HG02870 (cell line): Measurements from ENCODE around the gene REPS2.

ENCODE experiments used
- ATAC-seq: cut with Tn5 transposase; IDR thresholded peaks from one replicate; pipeline ENCODE4 v1.9.1; 2021; ENCODE audit warnings: mild to moderate bottlenecking, moderate library complexity; ENCODE audit not compliant: unreplicated experiment

REPS2 gene

DNA sequence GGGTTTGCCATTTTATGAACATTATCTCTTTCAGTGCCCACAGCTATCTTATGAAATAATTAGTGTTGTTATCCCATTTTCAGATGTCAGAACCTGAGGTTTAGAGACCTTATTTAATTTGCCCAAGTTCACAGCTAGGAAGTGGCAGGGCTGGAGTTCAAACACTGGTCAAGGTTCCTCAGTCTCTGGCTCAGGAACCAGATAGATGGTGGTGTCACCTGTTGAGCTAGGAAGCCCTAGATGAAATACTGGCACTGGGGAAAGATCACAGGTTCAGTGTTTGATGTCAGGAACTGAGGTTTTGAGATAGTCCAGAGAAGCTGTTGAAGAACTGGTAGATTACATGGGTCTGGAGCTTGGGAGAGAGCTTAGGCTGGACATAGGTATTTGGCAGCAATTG lies 85.4 kb downstream of the REPS2 start:
- no peak for ATAC-seq

DNA sequence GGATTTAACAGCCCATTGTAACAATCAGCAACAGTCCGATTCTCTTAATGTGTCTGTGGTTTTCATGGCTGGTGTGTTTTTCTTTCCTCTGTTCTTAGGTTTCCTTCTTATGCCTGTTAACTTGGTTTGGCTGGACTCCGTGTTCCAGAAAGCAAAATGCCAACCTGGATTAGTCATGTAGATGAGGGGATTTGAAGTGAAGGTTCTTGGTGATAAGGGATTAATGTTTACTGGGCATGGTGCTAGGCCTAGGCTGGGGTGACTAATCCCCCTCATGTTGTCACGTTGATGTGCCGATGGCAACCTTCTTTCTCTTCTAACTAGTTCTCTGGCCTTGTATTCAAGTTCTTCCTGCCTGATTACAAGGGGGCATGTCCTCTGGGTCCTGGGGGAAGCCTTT lies 85.9 kb downstream of the REPS2 start:
- no peak for ATAC-seq

DNA sequence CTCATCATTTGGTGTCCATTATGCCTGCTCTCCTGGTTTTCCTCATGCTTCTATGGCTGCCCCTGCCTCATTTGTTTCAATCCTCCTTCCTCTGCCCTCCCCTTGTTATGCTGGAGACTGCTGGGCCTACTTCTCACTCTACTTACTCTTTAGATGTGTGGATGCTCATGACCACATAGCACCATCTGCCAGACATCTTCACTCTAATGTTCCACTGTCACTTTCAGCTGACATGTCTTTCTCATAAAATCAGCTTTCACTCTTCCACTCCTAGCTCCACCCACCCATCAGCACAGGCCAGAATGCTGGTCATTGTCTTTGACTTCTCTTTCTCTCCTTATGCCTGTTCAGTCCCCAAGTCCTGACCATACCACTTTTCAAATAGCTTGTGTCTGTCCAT lies 86.8 kb downstream of the REPS2 start:
- no peak for ATAC-seq

DNA sequence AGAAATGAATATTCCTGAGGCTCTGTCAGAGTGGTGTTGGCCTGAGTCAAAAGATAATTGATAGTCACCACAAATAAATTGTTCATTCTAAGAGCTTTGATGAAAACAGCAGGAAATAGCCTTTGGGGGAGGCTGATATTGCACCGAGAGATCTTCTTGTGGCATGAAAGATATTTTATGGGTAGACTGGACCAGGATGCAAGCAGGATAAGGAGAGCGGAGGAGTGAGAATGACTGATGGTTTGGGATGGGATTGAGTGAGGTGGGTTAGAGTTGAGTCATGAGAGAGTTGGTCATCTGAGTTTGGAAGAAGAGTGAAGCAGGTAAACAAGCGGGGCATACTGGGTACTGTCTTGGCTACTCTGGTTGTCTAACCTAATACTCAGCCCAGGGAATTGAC lies 88.7 kb downstream of the REPS2 start:
- ATAC-seq: no peak

DNA sequence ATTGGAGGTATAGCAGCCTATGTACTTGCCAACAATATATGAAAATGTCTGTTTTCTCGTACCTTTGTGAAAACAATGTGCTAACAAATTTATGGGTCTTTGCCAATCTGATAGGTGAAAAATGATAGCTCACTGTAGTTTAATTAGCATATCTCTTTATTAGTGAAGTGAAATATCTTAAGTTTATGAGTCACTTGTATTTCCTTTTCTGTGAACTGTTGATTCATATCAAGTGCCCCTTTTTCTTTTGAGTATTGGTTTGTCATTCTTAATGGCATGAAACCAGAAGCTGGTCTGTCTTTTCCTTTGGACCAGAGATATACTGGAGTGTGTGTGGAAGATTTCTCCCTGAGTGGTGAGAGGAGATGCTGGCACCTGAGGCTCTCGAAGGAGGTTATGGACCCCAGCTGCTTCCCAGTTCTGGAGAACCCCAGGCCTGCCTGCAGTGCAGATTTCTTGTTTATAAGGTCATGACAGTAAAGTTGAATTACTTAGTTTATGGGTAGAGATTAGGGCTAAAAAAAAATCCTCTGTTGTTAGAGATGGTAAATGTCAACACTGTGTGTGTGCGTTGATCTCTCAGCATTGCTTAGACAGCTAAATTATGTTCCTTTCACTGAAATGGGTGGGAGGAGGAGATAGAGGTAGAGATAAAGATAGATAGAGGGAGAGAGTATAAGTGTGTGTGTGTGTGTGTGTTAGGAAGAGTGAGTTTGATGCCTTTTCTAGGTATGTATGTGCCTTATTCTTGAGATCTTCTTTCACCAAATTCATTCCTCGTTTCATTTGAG lies 89.9 kb downstream of the REPS2 start:
- ATAC-seq: no peak

DNA sequence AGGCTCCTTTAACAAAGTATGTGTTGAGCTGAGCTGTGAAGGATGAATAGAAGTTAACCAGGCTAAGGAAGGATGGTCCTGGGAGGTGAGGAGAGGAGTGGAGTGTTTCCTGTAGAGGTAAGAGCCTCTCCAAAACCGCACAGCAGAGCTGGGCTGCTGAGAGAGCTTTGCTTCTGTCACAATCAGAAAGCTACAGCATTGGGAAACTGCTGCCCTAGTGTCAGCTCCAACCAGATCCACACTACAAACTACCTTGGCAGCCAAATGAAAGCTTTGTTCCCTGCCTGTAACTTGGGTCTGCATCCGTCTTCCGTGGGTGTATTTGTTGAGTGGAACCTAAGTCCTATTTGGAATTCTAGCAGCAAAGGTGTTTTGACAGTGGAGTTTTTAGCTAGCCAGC lies 91.8 kb downstream of the REPS2 start:
- ATAC-seq: no peak

DNA sequence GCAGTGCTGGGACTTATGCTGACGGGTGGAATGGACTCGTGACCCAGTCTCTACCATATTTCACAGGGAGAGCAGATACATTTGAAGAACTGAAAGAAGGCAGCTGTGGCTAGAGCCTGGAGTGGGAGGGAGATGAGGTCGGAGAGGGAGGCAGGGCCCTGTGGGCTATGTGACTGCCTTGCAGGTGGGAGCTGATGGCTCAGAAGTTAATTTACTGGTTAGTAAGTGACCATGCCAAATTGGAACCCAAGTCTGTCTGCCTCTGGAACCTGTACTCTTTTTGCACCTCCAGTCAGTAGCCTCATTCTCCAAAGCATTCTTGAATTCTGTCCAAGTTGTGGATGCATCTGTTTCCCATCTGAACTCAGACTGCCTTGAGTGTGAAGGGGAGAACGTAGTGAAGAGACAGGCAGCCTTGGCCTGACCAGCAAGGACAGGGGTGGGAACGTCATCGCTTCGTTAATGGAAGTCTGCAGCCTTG lies 92.3 kb downstream of the REPS2 start:
- no peak for ATAC-seq

DNA sequence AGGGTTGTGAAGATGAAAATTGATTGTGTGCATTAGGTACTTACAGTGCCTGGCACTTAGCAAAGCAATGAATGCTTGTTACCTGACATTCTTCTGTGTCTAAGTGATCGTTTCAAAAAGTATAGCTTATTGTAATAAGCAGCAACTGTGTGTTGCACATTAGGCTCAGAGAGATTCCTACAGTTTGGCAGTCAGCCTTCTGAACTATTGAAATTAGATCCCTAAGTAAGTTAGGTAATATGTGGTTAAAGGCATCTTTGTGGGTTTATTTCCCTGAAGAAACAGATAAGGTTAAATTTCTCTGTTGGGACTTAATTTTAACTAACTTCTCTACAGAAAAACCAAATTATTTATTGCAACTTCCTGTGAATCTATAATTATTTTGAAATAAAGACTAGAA lies 93.4 kb downstream of the REPS2 start:
- no peak for ATAC-seq

DNA sequence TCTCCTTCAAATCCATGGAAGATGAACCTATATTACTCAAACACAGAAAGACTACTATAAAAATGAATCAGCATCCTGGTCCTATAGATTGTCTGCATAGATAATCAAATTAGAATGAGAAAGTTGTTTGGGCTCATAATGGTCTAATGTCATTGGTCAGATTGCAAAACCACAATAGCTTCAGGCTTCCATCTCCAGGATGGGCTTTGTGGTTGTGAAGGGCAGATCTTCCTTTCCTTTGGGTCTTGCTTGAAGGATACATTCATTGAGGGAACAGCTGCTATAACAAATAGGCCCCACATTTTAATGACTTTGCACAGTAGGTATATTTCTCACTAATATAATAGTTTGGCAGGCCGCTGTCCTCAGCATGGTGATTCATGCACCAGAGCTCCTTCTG lies 94.3 kb downstream of the REPS2 start:
- no peak for ATAC-seq

DNA sequence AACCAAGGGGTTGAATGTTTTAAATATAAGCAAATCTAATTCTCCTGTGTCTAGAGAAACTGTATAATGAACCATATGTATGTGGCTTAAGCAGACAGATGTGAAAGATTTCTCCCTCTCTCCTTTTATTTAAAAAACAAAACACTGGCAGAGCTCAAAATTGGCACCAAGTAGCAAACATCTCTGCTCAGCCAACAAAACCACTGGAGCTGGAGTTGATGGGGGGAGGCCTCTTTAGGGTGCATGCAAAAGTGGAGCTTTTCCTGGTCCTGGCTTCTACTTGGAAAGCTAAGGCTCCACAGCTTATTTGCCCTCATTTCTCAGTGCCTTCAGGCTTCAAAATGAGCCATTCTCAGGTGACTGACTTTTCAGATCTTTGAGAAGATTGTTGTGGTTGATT lies 95.6 kb downstream of the REPS2 start:
- ATAC-seq: no peak

DNA sequence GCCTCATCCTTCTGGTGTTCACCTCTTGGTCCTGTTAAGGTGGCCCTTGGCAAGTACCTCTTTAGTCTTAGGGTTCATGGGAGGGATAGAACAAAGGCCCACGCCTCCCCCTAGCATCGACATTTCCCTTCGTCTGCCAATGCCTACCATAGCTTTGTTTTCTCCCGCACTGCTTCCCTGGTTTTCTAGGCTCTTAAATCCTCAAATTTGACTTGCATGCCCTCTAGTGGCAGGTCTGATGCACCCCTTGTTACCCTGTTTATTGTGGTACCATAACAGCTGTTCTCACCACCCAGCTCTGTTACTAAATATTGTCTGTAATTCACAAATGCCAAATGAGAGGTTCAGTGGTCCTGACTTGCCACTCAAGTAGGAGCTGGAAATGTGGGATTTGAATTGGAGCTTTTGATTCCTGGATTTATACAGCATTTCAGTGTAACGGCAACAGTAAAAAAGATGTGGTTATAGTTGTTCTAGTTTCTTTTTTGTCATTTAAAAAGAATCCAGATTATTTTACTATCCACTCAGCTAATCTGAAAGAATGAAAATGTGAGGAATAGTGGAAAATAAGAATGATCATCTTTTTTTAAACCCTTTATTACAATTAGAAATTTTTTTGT lies 100.1 kb downstream of the REPS2 start:
- ATAC-seq: no peak

DNA sequence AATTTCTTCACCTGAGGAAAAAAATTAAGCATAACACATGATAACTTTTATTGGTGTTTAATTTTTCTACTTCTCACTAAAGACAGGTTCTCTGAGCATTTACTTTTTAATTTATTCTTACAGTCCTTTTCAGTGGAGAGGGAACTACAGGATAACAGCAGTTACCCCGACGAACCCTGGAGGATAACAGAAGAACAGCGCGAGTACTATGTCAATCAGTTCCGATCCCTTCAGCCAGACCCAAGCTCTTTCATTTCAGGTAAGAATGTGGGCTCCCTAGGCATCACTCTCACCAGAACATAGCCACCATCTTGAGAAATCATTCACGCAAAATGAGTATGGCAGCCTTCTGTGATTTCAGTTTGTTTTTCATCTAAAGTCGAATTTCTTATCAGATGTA lies 100.8 kb downstream of the REPS2 start:
- ATAC-seq: no peak

DNA sequence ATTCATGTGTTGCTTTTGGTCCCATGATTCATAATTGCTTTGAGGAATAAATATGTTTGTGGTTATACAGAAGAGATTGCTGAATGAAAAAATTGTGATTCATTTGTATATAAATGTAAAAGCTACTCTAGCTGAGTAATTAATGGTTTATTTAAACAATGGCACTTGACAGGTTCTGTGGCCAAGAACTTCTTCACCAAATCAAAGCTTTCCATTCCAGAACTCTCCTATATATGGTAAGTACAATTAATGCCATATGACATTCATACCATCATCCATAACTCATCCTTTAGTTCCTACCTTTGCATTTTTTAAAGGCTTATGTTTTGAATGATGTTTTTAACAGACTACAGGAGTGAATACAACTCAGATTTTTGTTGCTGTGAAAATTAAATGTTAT lies 105.8 kb downstream of the REPS2 start:
- ATAC-seq: no peak

DNA sequence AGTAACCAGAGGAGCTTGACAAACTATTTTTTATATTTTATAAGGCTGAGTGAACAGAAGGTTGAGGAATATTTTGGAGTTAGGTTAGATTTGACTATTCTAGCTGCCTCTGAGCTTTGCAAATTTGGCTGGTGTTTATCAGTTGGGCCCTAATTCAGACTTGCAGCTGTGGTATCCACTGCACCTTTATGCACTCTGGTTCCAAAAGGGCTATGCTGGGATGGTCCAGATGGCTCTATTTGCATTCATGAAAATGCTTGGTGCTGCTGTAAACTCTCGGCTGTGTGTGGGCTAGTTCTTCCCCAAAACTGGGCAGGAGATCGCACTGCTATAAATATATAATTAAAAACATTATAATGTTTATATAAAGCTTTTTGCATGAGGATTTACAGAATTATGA lies 106.3 kb downstream of the REPS2 start:
- no peak for ATAC-seq

DNA sequence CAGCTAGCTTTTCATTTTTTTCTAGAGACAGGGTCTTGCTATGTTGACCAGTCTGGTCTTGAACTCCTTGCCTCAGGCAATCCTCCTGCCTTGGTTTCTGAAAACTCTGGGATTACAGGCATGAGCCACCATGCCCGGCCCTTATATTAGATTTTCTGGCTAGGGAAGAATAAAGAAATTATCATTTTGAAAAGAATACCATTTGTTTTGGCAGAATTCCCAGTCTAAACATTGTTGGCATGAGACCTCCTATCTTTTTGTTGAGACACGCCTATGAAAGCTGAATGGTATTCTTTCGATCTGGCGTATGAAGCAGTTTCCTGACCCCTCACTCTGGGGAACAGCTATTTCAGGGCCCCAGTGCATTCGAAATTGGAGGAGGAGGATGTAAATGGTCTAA lies 107.0 kb downstream of the REPS2 start:
- ATAC-seq: no peak

DNA sequence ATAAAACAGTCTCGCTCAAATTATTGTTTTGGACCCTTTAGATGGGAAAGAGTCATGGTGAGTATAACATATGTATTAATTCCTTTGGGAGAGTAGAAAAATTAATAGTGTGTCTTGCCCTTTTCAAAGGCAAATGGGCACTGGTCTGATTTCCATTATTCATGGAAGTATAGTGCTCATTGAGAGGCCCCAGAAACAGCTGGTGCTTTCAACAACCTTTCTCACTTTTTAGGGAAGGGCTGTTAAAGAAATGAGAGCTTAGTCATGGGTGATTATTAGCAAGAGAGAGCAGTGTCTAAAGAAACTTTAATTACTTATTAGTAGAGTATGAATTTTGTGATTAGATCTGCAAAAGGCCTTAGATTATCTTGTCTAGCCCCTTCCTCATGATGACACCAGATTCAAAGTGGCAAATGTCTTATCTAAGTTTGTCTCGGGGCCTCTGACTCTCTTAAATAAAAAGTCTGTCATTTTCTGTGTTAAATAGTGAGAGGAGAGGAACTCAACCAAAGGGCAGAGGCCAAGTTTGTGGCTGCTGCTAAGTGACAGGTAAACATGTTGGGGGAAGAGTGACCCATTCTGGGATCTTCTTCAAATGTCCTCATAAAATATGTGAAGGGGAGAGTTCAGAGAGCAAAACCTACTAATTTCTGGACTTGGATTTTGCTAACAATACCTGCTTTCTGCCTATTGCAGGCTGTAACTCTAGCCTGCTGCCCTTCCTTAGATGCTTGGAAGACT lies 110.6 kb downstream of the REPS2 start:
- no peak for ATAC-seq

DNA sequence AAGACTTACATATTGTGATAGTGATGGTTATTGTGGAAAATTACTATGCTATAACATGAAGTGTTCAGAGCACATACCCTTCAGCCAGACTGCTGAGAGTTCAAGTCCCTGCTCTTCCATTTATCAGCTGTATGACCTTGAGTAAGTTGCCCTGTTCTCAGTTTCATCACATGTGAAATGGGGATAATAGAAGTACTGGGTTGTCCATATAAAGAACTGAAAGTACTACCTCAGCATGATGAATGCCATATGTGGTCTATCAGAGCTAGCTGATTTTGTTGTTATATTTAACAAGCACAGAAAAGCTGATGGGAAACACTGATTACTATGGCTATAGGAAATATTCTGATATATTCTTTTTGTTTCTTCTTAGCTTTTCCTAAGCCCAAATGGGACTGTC lies 115.6 kb downstream of the REPS2 start:
- no peak for ATAC-seq

DNA sequence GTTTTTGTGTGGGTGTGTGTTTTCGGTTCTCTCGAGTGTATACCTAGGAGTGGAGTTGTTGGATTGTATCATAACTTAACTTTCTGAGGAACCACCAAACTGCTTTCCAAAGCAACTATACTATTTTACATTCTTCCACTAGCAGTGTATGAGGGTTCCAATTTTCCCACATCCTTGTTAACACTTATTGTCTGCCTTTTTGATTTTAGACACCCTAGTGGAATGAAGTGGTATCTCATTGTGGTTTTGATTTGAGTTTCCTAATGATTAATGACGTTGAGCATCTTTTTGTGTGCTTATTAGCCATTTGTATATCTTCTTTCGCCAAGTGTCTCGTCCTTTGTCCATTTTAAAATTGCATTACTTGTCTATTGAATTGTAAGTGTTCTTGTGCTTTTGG lies 118.6 kb downstream of the REPS2 start:
- ATAC-seq: no peak

DNA sequence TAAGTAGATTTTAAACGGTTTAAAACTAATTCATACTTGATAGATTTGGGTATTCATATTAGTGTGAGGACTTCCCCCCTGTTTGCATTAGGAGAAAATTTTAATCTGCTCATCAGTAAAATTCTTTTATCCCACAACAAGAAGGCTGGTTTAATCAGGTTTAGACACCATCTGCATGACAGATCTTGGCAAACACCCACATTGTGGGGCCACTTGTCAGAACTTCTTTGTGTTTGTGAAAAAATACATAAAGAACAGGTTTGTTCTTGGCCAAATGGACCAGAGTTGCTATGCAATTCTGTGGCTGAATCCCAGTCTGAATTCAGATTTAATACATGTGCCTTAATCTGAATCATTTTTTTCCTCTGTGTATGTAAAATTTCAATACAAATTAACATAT lies 121.1 kb downstream of the REPS2 start:
- no peak for ATAC-seq

DNA sequence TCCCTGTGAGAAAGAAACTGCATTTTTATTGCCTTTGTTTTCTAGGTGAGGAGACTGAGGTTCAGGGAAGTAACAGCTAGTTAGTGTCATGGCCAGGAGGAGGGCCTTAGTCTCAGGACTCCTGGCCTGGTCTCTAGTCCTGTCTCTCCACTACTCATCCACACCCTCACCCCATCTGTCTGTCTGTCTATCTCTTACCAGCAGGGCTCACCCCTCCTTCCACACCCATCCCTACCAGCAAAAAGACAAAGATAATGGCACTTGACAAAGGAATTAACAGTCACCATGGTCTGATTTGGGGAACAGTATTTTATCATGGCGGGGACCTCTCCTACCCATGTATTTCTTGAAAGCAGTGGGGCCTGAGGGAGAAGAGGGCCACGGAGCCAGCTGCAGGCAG lies 125.8 kb downstream of the REPS2 start:
- no peak for ATAC-seq

DNA sequence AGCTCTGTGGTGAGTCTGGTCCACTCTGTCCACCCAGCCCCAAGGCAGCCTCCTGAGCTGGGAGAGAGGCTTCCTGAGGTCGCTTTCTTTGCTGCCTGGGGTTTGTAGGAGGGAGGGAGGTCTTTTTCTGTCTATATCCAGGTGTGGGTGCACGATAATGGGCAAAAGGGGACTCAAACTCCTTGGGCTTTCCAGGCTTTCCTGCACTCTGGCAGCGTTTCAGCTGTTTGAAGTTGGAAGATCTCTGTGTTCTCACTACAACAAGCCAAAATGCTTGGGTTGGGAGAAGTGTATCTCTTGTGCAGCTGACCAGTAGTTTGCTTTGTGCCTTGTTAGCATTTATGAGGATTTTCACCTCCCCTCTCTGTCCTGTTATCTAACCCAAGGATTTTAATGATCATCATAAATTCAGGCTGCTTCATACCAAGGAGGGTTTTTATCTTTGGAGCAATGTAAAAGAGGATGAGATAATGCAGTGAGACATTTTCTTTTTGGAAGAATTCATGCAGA lies 126.3 kb downstream of the REPS2 start:
- no peak for ATAC-seq

DNA sequence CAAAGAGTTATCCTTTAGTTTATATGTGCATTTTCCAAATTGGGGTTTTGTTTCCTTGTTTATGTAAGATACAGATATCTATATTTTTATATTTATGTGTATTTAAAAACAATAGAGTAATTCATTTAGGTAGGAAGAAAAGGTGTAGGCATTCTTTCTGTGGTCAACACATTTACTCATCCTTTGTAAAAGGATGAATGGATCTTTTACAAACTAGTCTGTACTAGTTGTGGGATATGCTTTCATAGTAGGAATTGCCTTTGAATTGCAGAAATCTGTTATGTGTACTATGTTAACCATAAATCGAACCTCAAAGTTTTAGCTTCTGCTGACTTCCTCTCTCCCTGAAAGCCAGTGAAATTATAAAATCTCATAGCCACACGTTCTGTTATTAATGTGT lies 128.5 kb downstream of the REPS2 start:
- no peak for ATAC-seq
